Liver (tissue), 3 donors: ENCODE data around the gene TMEM273.

Source experiments
- ATF3 ChIP-seq: IDR thresholded peaks from 2 replicates; pipeline ENCODE4 v1.6.1; 2016; ENCODE audit warnings: antibody characterized with exemption
- CTCF ChIP-seq: fragments of 150-350 bp; IDR thresholded peaks from 2 replicates; pipeline ENCODE4 v1.5.1; 2017; ENCODE audit warnings: improper control_type of control experiment, low read depth, low read length; ENCODE audit not compliant: missing input control
- GABPA ChIP-seq, 2 donors: IDR thresholded peaks in 1 of 2; conservative IDR thresholded peaks in 1 of 2; 2 replicates each; pipeline ENCODE4 v1.6.1; 2016; ENCODE audit warnings: antibody characterized with exemption in 2 of 2, mild to moderate bottlenecking in 1 of 2, moderate library complexity in 1 of 2
- HNF4A ChIP-seq, 2 donors: conservative IDR thresholded peaks; 2 replicates each; pipeline ENCODE4 v1.6.1; 2016; ENCODE audit warnings: antibody characterized with exemption in 2 of 2, mild to moderate bottlenecking in 2 of 2
- JUND ChIP-seq, 2 donors: IDR thresholded peaks; 2 replicates each; pipeline ENCODE4 v1.6.1; 2016; ENCODE audit warnings: antibody characterized with exemption in 2 of 2
- MAX ChIP-seq: IDR thresholded peaks from 2 replicates; pipeline ENCODE4 v1.6.1; 2016; ENCODE audit warnings: antibody characterized with exemption
- REST ChIP-seq: IDR thresholded peaks from 2 replicates; pipeline ENCODE4 v1.6.1; 2016; ENCODE audit warnings: antibody characterized with exemption, mild to moderate bottlenecking
- RXRA ChIP-seq, 2 donors: IDR thresholded peaks; 2 replicates each; pipeline ENCODE4 v1.6.1; 2017 to 2018; ENCODE audit warnings: antibody characterized with exemption in 2 of 2, mild to moderate bottlenecking in 1 of 2
- TAF1 ChIP-seq: conservative IDR thresholded peaks from 2 replicates; pipeline ENCODE4 v1.6.1; 2016; ENCODE audit warnings: antibody characterized with exemption, mild to moderate bottlenecking
- YY1 ChIP-seq: IDR thresholded peaks from 2 replicates; pipeline ENCODE4 v1.6.1; 2016; ENCODE audit warnings: antibody characterized with exemption, mild to moderate bottlenecking
- ZBTB33 ChIP-seq: IDR thresholded peaks from 2 replicates; pipeline ENCODE4 v1.6.1; 2016; ENCODE audit warnings: antibody characterized with exemption
- donor health status: healthy.
- donor health status: healthy.

GRCh38 chr10:49158404-49158803 is 29.8 kb downstream of the TMEM273 start:
- no peak for TF ChIP-seq JUND (IDR thresholded peaks at IDR 0.05)
- no peak for TF ChIP-seq CTCF
- no peak for TF ChIP-seq TAF1
- TF ChIP-seq ZBTB33: no peak
- no peak for TF ChIP-seq RXRA (IDR thresholded peaks at IDR 0.05)
- no peak for TF ChIP-seq MAX
- no peak for TF ChIP-seq REST
- no peak for TF ChIP-seq YY1
- no peak for TF ChIP-seq GABPA (IDR thresholded peaks at IDR 0.05 in 1 of 2, conservative IDR thresholded peaks at IDR 0.05 in 1 of 2)
- no peak for TF ChIP-seq ATF3
- no peak for TF ChIP-seq HNF4A (conservative IDR thresholded peaks at IDR 0.05)
